GM23248 (cell line): ENCODE data around the gene ADM5.

ENCODE experiments used
- EZH2 ChIP-seq: fragments of 200-600 bp; sonication (generic); IDR thresholded peaks from 2 replicates; pipeline ENCODE4 v1.6.1; 2018; ENCODE audit warnings: antibody characterized with exemption, mild to moderate bottlenecking; ENCODE audit not compliant: insufficient read depth, poor library complexity, severe bottlenecking
- EZH2phosphoT487 ChIP-seq: fragments of 200-600 bp; sonication (generic); IDR thresholded peaks from 2 replicates; pipeline ENCODE4 v1.6.1; 2018; ENCODE audit warnings: antibody characterized with exemption, moderate library complexity, mild to moderate bottlenecking, low read depth; ENCODE audit not compliant: insufficient read depth

DNA sequence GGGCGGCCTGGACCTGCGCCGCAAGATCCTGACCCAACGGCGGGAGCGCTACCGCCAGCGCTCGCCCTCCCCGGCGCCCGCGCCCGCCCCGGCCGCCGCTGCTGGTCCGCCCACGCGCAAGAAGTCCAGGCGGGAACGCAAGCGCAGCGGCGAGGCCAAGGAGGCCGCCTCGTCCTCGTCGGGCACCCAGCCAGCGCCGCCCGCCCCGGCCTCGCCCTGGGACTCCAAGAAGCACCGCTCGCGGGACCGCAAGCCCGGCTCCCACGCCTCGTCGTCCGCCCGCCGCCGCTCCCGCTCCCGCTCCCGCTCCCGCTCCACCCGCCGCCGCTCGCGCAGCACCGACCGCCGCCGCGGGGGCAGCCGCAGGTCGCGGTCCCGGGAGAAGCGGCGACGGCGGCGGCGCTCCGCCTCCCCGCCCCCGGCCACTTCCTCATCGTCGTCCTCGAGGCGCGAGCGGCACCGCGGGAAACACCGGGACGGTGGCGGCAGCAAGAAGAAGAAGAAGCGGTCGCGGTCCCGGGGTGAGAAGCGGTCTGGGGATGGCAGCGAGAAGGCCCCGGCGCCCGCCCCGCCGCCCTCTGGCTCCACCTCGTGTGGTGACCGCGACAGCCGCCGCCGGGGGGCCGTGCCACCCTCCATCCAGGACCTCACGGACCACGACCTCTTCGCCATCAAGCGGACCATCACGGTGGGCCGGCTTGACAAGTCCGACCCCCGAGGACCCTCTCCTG, 37.4 kb upstream of the ADM5 start:
- TF ChIP-seq EZH2 (no peak), EZH2phosphoT487 (no peak)
